ENCODE measurements around the gene PDCD2.
A peak's percentile ranks its signal among the peaks of the same experiment; 100 is the strongest.

GRCh38 chr6:170533792-170534191 is 50.6 kb downstream of the PDCD2 start:
- TF ChIP-seq POLR2A (IDR thresholded peaks at IDR 0.05; ENCODE audit: low read depth, low read length): no peak
- peak; percentile 65; the same call in 1 of the 2 replicates for TF ChIP-seq POLR2AphosphoS5 (IDR thresholded peaks at IDR 0.05; ENCODE audit: low read depth, low read length)
